Keratinocyte (primary cell): ENCODE results near the gene CDX2. TPM values are rescaled to one million over a fixed set of nuclear protein-coding genes. Genes with fewer than 3 reads are reported as not detected.

Experiments used
- DNase-seq: peaks from one replicate; pipeline ENCODE4 v3.0.0-alpha.2; 2011; ENCODE audit warnings: low read depth, missing footprints, low spot score
- FAIRE-seq: peaks from 2 replicates; lab custom pipeline; 2011; peaks lifted over from hg19 to GRCh38; lab: Jason Lieb, UNC
- H2AFZ ChIP-seq: 2 replicates; pipeline ENCODE4 v1.6.0; 2012; ENCODE audit warnings: low read length, control low read depth, inconsistent platforms; ENCODE audit not compliant: control insufficient read depth
- H3K27ac ChIP-seq: 2 replicates; pipeline ENCODE4 v1.5.1; 2011; ENCODE audit warnings: low read length; ENCODE audit not compliant: control insufficient read depth, insufficient read depth
- H3K27me3 ChIP-seq: 3 replicates; pipeline ENCODE4 v1.6.0; 2011; ENCODE audit warnings: low read length; ENCODE audit not compliant: control insufficient read depth, insufficient read depth; ENCODE audit errors: extremely low read depth
- H3K36me3 ChIP-seq, 2 experiments: 2 replicates in 1 of 2; 3 replicates in 1 of 2; pipeline ENCODE4 v1.5.1; 2011; ENCODE audit warnings: low read length in 2 of 2, mild to moderate bottlenecking in 1 of 2; ENCODE audit not compliant: control insufficient read depth in 2 of 2, insufficient read depth in 2 of 2; ENCODE audit errors: extremely low read depth in 1 of 2
- H3K4me1 ChIP-seq: 3 replicates; pipeline ENCODE4 v1.5.1; 2011; ENCODE audit warnings: low read length; ENCODE audit not compliant: control insufficient read depth, insufficient read depth; ENCODE audit errors: extremely low read depth
- H3K4me2 ChIP-seq: 3 replicates; pipeline ENCODE4 v1.6.0; 2011; ENCODE audit warnings: low read depth, low read length; ENCODE audit not compliant: control insufficient read depth, insufficient read depth; ENCODE audit errors: extremely low read depth
- H3K4me3 ChIP-seq, 3 experiments: fragments of 200-600 bp in 1 of 3; sonication (generic) in 1 of 3; 2 replicates in 2 of 3; 3 replicates in 1 of 3; pipeline ENCODE4 v1.5.1; 2011 to 2016; ENCODE audit warnings: low read length in 3 of 3, mild to moderate bottlenecking in 3 of 3, control low read depth in 2 of 3, inconsistent platforms in 1 of 3, low read depth in 1 of 3, mixed read lengths in 1 of 3, mixed run types in 1 of 3, moderate library complexity in 1 of 3; ENCODE audit not compliant: control insufficient read depth in 2 of 3, insufficient read depth in 2 of 3; ENCODE audit errors: extremely low read depth in 1 of 3
- H3K79me2 ChIP-seq: 2 replicates; pipeline ENCODE4 v1.6.0; 2012; ENCODE audit warnings: low read length; ENCODE audit not compliant: control insufficient read depth, insufficient read depth
- H3K9ac ChIP-seq: 3 replicates; pipeline ENCODE4 v1.6.0; 2011; ENCODE audit warnings: low read length; ENCODE audit not compliant: control insufficient read depth, insufficient read depth; ENCODE audit errors: extremely low read depth
- H3K9me1 ChIP-seq: 3 replicates; pipeline ENCODE4 v1.6.0; 2011; ENCODE audit warnings: low read length; ENCODE audit not compliant: control insufficient read depth, insufficient read depth; ENCODE audit errors: extremely low read depth
- H3K9me3 ChIP-seq: 2 replicates; pipeline ENCODE4 v1.5.1; 2012; ENCODE audit warnings: low read depth, low read length; ENCODE audit not compliant: control insufficient read depth
- H4K20me1 ChIP-seq: 3 replicates; pipeline ENCODE4 v1.6.0; 2011; ENCODE audit warnings: low read length; ENCODE audit not compliant: control insufficient read depth, insufficient read depth; ENCODE audit errors: extremely low read depth
- EZH2 ChIP-seq: IDR thresholded peaks from one replicate; pipeline ENCODE4 v1.6.1; 2012; ENCODE audit warnings: inconsistent platforms, mild to moderate bottlenecking, low read length, moderate library complexity
- dilution Hi-C: fragments of 300-500 bp; cut with MboI; formaldehyde crosslinking; loops from one replicate; pipeline ENCODE4 v1.7.0; 2020; ENCODE audit warnings: low sequenced_read_pairs; ENCODE audit not compliant: extremely low pct_ligation_motif_present
- polyA plus RNA-seq, 5 experiments: library from polyadenylated mRNA; depleted of rRNA in 3 of 5; stranded (reverse) in 3 of 5; stranded (forward) in 1 of 5; unstranded in 1 of 5; fragments of >200 nt; gene quantifications; 1 replicate in 1 of 5; 2 replicates in 3 of 5; 3 replicates in 1 of 5; pipeline versions ENCODE4 v1.2.1 to v1.2.3, GENCODE V29; 2011 to 2012; ENCODE audit warnings: missing spikeins in 2 of 5, low read depth in 1 of 5, low replicate concordance in 1 of 5
- TF ChIP-seq, protein P1 (sequence below), 3 experiments: IDR thresholded peaks in 1 of 3; conservative IDR thresholded peaks in 1 of 3; optimal IDR thresholded peaks in 1 of 3; 2 replicates in 2 of 3; 3 replicates in 1 of 3; pipeline versions ENCODE3 to v1.5.1; 2011; ENCODE audit warnings: low read length in 3 of 3, mild to moderate bottlenecking in 3 of 3, moderate library complexity in 2 of 3, control low read depth in 1 of 3, inconsistent platforms in 1 of 3; ENCODE audit not compliant: insufficient read depth in 2 of 3; ENCODE audit errors: extremely low read depth in 1 of 3

CDX2 gene
- polyA plus RNA-seq, 1 donor (not counting 4 experiments of a cell fraction or from before 2014, with no cell fraction given): not detected

DNA sequence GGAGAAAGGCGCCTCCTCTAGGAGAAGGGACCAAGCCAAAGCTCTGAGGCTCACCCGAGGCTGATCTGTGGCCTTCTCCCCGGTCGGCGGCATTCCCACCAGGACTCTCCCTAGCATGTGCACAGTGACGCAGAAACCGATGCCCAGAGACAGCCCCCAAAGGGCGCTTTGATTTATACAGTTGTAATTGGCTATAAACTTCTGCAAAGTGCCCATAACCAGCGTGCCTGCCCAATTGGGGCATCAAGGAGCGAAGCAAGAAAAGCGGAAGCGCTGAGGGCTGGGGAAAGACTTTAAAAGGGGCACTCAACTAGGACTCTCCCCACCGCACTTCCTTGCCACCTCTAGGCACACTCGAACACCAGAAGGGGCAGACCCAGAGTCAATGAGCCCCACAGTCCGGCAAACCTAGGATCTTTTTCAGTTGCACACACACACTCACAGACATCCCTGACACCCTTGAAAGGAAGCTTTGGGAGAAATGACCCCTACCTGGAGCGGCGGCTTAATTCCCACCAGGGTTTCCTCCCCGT, 1.8 kb downstream of the CDX2 start:
- H3K9me3 ChIP-seq: no peaks in the 10 kb centered on the region
- H3K27me3 ChIP-seq: peaks cover 87% of the 10 kb centered on the region
- no peak overlapping the region for H3K27ac ChIP-seq
- H3K4me1 ChIP-seq: no peaks in the 10 kb centered on the region
- dilution Hi-C loops: loop anchor here (25.0 kb wide), 1 partner anchor 130 kb away; no protein-coding TSS in a partner anchor
- FAIRE-seq (no peak), DNase-seq (no peak)
- no peak overlapping the region for H3K4me3 ChIP-seq
- no peaks in the 10 kb centered on the region for H3K79me2 ChIP-seq
- H2AFZ ChIP-seq: no peak overlapping the region
- TF ChIP-seq, protein P1, sequence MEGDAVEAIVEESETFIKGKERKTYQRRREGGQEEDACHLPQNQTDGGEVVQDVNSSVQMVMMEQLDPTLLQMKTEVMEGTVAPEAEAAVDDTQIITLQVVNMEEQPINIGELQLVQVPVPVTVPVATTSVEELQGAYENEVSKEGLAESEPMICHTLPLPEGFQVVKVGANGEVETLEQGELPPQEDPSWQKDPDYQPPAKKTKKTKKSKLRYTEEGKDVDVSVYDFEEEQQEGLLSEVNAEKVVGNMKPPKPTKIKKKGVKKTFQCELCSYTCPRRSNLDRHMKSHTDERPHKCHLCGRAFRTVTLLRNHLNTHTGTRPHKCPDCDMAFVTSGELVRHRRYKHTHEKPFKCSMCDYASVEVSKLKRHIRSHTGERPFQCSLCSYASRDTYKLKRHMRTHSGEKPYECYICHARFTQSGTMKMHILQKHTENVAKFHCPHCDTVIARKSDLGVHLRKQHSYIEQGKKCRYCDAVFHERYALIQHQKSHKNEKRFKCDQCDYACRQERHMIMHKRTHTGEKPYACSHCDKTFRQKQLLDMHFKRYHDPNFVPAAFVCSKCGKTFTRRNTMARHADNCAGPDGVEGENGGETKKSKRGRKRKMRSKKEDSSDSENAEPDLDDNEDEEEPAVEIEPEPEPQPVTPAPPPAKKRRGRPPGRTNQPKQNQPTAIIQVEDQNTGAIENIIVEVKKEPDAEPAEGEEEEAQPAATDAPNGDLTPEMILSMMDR (optimal IDR thresholded peaks at IDR 0.05 in 1 of 3, IDR thresholded peaks at IDR 0.05 in 1 of 3, conservative IDR thresholded peaks at IDR 0.05 in 1 of 3; ENCODE audit: extremely low read depth in 1 of 3, insufficient read depth in 2 of 3, low read length in 3 of 3): no peak
- TF ChIP-seq EZH2: peak; percentile 68
- no peaks in the 10 kb centered on the region for H4K20me1 ChIP-seq
- H3K9ac ChIP-seq: no peak overlapping the region
- no peaks in the 10 kb centered on the region for H3K9me1 ChIP-seq
- H3K36me3 ChIP-seq: no peaks in the 10 kb centered on the region
- H3K4me2 ChIP-seq: no peak overlapping the region

DNA sequence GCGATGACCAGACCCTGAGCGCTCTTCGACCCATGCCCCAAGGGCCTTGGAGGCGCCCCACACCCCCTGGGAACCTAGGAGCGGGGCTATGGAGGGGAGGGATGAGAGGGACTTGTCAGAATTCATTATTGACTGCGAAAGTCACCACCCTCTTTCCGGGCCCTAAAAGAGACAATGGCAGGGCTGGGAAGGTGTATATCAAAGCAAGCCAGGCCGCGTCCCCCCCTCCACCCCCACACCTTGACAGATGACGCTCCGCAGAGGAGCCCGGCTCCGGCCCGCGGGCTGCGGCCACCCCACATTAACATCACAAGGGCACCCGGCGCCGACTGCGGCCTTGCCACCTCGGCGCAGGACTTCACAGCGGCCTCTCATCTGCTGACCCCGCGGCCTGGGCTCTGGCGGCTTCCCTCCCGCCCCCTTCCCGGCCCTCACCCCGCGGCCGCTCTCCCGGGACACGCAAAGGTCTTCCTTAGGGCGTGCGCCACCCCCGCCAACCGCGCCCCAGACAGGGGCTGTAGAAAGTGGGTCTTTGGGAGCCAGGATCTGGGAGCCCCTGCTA, 2.4 kb downstream of the CDX2 start:
- no peak overlapping the region for H3K27ac ChIP-seq
- H3K9me3 ChIP-seq: no peaks in the 10 kb centered on the region
- dilution Hi-C loops: loop anchor here (25.0 kb wide), 1 partner anchor 129 kb away; no protein-coding TSS in a partner anchor
- H2AFZ ChIP-seq: no peak overlapping the region
- no peak overlapping the region for H3K4me3 ChIP-seq
- no peak for FAIRE-seq
- no peak overlapping the region for H3K4me2 ChIP-seq
- peaks cover 85% of the 10 kb centered on the region for H3K27me3 ChIP-seq
- H3K9ac ChIP-seq: no peak overlapping the region
- H3K4me1 ChIP-seq: no peaks in the 10 kb centered on the region
- peak; percentile 8 for TF ChIP-seq EZH2
- TF ChIP-seq, protein P1 (optimal IDR thresholded peaks at IDR 0.05 in 1 of 3, IDR thresholded peaks at IDR 0.05 in 1 of 3, conservative IDR thresholded peaks at IDR 0.05 in 1 of 3; ENCODE audit: extremely low read depth in 1 of 3, insufficient read depth in 2 of 3, low read length in 3 of 3): no peak
- no peaks in the 10 kb centered on the region for H4K20me1 ChIP-seq
- no peaks in the 10 kb centered on the region for H3K79me2 ChIP-seq
- no peaks in the 10 kb centered on the region for H3K9me1 ChIP-seq
- DNase-seq: no peak
- no peaks in the 10 kb centered on the region for H3K36me3 ChIP-seq
